DND-41 (cell line): ENCODE measurements around the gene PLEK.

Experiments used
- ATAC-seq: fragments of 200-7000 bp; cut with Tn5 transposase; 3 replicates; pipeline ENCODE4 v1.9.1; 2021; ENCODE audit warnings: low read depth; ENCODE audit not compliant: insufficient read depth
- DNase-seq: peaks from one replicate; pipeline ENCODE4 v3.0.0-alpha.2; 2020
- H2AFZ ChIP-seq: 2 replicates; pipeline ENCODE4 v1.6.0; 2012; ENCODE audit warnings: low read depth, low read length
- H3K27ac ChIP-seq: 2 replicates; pipeline ENCODE4 v1.5.1; 2012; ENCODE audit warnings: low read length, inconsistent platforms
- H3K27me3 ChIP-seq: fragments of 200-600 bp; sonication (generic); 2 replicates; pipeline ENCODE4 v1.6.0; 2012; ENCODE audit warnings: low read length, mild to moderate bottlenecking, inconsistent platforms; ENCODE audit not compliant: insufficient read depth, poor library complexity
- H3K36me3 ChIP-seq: 2 replicates; pipeline ENCODE4 v1.5.1; 2012; ENCODE audit warnings: low read length, inconsistent platforms; ENCODE audit not compliant: insufficient read depth
- H3K4me1 ChIP-seq: 2 replicates; pipeline ENCODE4 v1.5.1; 2012; ENCODE audit warnings: mild to moderate bottlenecking, low read length; ENCODE audit not compliant: insufficient read depth
- H3K4me2 ChIP-seq: 2 replicates; pipeline ENCODE4 v1.6.0; 2012; ENCODE audit warnings: mild to moderate bottlenecking, moderate library complexity, low read length, inconsistent platforms; ENCODE audit not compliant: insufficient read depth
- H3K4me3 ChIP-seq, 2 experiments: fragments of 200-600 bp in 1 of 2; shearing (Covaris generic) in 1 of 2; 2 replicates each; pipeline ENCODE4 v1.5.1; 2012 to 2016; ENCODE audit warnings: inconsistent platforms in 2 of 2, low read length in 2 of 2, mild to moderate bottlenecking in 2 of 2, low read depth in 1 of 2, moderate library complexity in 1 of 2
- H3K79me2 ChIP-seq: 2 replicates; pipeline ENCODE4 v1.6.0; 2012; ENCODE audit warnings: low read length, inconsistent platforms; ENCODE audit not compliant: insufficient read depth
- H3K9ac ChIP-seq: 2 replicates; pipeline ENCODE4 v1.6.0; 2012; ENCODE audit warnings: low read depth, mild to moderate bottlenecking, inconsistent platforms, low read length, moderate library complexity
- H3K9me3 ChIP-seq: 2 replicates; pipeline ENCODE4 v1.5.1; 2012; ENCODE audit warnings: low read length, moderate library complexity, mild to moderate bottlenecking, inconsistent platforms; ENCODE audit not compliant: insufficient read depth, severe bottlenecking
- H4K20me1 ChIP-seq: 2 replicates; pipeline ENCODE4 v1.6.0; 2012; ENCODE audit warnings: low read length; ENCODE audit not compliant: insufficient read depth
- CTCF ChIP-seq: IDR thresholded peaks from 2 replicates; pipeline ENCODE4 v1.5.1; 2012; ENCODE audit warnings: borderline replicate concordance, low read length, moderate library complexity, mild to moderate bottlenecking; ENCODE audit not compliant: poor library complexity, severe bottlenecking; ENCODE audit errors: extremely low read depth
- EZH2 ChIP-seq: IDR thresholded peaks from 3 replicates; pipeline ENCODE4 v1.6.1; 2012; ENCODE audit warnings: borderline replicate concordance, low read depth, mild to moderate bottlenecking, moderate library complexity, low read length, inconsistent platforms; ENCODE audit not compliant: severe bottlenecking

The PLEK gene

GRCh38 chr2:68318914-68319397 lies 46.1 kb upstream of the PLEK start:
- TF ChIP-seq CTCF (no peak), EZH2 (no peak)
- Histone ChIP-seq H3K4me3 (no peak overlapping the region), H3K79me2 (no peaks in the 10 kb centered on the region), H3K36me3 (no peaks in the 10 kb centered on the region), H4K20me1 (no peaks in the 10 kb centered on the region), H2AFZ (no peak overlapping the region), H3K4me2 (no peak overlapping the region), H3K27me3 (peaks cover 2% of the 10 kb centered on the region), H3K27ac (no peak overlapping the region), H3K4me1 (no peaks in the 10 kb centered on the region), H3K9me3 (no peaks in the 10 kb centered on the region), H3K9ac (no peak overlapping the region)
- no peak for DNase-seq
- no peak for ATAC-seq

DNA sequence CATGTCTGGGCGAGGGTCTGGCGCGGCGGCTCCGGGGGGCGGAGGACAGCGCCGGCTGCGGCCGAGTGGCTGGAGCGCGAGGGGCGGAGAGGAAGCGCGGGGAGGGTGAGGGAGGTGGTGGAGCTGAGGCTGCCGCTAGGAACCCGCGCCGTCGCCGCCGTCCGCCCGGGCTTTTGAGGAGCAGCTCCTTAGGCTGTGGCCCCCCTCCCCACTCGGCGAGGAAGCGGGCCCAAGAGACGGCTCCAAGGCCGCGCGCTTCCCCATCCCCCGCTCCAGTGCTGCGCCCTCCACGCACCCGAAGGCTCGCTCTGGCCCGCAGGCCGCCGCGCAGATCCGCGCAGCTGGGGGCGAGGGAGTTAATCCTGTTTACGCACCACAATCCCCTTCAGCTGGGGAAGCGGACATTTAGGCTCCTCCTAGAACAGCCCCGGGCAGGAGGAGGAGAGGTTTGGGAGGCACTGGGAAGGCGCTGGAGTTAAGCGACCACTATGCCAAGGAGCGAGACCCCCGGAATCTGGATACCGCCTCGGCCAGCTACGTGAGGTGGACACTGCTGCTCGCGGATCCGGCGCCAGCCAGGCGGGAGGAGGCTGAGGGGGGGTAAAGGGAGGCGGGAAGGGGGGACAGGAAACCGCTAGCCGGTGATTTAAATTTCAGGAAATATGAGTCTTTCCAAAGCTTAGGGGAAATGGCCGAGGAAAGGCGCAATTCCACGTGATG lies 45.5 kb upstream of the PLEK start, which contains the start of gene CNRIP1:
Gene CNRIP1 (minus strand): TSS at position 552 of the 720 bp plus-strand sequence. CDS start 549 bp downstream, at position 3.
- ATAC-seq (no peak), DNase-seq (no peak)
- Histone ChIP-seq H4K20me1 (no peaks in the 10 kb centered on the region), H2AFZ (no peak within 1 kb of the TSS), H3K9ac (no peak within 1 kb of the TSS), H3K27me3 (peaks cover 2% of the 10 kb centered on the region), H3K36me3 (no peaks in the 10 kb centered on the region), H3K27ac (no peak within 1 kb of the TSS), H3K4me1 (no peaks in the 10 kb centered on the region), H3K79me2 (no peaks in the 10 kb centered on the region), H3K4me2 (no peak within 1 kb of the TSS), H3K4me3 (no peak within 1 kb of the TSS), H3K9me3 (no peaks in the 10 kb centered on the region)
- no peak for TF ChIP-seq EZH2
- TF ChIP-seq CTCF: no peak

GRCh38 chr2:68320118-68320641 lies 44.9 kb upstream of the PLEK start:
- DNase-seq (no peak), ATAC-seq (no peak)
- Histone ChIP-seq H3K4me3 (no peak overlapping the region), H3K79me2 (no peaks in the 10 kb centered on the region), H3K9me3 (no peaks in the 10 kb centered on the region), H3K4me2 (no peak overlapping the region), H3K36me3 (no peaks in the 10 kb centered on the region), H3K27ac (no peak overlapping the region), H2AFZ (no peak overlapping the region), H4K20me1 (no peaks in the 10 kb centered on the region), H3K27me3 (peaks cover under 1% of the 10 kb centered on the region), H3K9ac (no peak overlapping the region), H3K4me1 (no peaks in the 10 kb centered on the region)
- TF ChIP-seq CTCF (no peak), EZH2 (no peak)
